GM21825 (cell line): ENCODE measurements around the gene BICDL2.
"Not testable (repeated sequence)": the region's sequence is repeated elsewhere in the genome, so short reads cannot be mapped to it uniquely, and the experiment has no call there.

Source experiments
- ATAC-seq: cut with Tn5 transposase; IDR thresholded peaks from one replicate; pipeline ENCODE4 v1.9.1; 2021; ENCODE audit warnings: mild to moderate bottlenecking, moderate library complexity; ENCODE audit not compliant: unreplicated experiment

Gene BICDL2, protein sequence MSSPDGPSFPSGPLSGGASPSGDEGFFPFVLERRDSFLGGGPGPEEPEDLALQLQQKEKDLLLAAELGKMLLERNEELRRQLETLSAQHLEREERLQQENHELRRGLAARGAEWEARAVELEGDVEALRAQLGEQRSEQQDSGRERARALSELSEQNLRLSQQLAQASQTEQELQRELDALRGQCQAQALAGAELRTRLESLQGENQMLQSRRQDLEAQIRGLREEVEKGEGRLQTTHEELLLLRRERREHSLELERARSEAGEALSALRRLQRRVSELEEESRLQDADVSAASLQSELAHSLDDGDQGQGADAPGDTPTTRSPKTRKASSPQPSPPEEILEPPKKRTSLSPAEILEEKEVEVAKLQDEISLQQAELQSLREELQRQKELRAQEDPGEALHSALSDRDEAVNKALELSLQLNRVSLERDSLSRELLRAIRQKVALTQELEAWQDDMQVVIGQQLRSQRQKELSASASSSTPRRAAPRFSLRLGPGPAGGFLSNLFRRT

DNA sequence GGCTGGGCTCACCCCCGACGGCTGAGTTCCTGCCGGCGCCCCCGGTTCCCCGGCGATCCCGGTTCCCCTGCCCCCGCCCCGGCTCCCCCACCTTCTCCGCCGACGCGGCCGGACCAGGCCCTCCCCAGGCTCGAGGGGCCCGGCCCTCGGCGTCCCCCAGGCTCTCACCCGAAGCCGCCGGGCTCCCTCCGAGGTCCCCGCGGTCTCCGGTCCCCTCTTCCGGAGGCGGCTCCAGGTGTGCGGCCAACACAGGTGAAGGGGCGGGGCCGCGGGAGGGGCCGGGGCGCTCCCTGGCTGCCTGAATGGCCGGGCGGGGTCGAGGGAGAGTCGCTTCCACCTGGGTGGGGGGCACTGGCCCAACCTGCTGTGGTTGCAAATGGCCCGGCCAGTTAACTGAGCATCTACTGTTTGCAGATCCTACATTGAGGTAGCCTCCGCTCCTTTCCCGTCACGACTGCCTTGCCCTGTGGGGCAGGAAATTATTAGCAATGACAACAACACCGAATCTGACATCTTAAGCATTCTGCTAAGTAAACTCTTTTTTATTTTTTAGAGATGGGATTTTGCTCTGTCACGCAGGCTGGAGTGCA is at the start of gene BICDL2:
Gene BICDL2 (minus strand): TSS at position 219 of the 590 bp plus-strand sequence. CDS start 1,448 bp downstream, outside the sequence.
- no peak for ATAC-seq

DNA sequence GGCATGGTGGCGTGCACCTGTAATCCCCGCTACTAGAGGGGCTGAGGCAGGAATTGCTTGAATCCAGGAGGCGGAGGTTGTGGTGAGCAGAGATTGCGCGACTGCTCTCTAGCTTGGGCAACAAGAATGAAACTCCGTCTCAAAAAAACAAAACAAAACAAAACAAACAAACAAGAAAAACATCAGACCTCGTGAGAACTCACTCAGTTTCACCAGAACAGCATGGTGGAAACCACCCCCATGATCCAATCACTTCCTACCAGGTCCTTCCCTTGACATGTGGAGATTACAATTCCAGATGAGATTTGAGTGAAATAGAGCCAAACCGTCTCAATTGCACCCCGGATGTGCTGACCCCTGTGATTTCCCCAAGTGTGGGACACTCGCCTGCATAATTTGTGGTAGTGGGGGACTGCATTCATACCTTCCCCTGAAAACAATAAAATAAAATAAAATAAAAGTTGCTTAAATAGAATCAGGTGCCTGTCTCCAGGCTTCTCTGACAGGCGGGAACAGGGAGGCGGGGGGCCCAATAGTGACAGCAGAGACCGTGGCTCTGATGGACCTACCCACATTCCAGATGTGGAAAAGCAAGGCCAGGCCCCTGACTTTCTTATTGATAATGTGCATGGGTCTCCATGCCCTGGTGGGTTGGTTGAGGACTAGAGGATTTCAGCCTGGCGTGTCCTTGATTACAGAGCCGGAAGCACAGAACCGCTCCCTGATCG is 49.3 kb upstream of the BICDL2 start:
- no peak for ATAC-seq

DNA sequence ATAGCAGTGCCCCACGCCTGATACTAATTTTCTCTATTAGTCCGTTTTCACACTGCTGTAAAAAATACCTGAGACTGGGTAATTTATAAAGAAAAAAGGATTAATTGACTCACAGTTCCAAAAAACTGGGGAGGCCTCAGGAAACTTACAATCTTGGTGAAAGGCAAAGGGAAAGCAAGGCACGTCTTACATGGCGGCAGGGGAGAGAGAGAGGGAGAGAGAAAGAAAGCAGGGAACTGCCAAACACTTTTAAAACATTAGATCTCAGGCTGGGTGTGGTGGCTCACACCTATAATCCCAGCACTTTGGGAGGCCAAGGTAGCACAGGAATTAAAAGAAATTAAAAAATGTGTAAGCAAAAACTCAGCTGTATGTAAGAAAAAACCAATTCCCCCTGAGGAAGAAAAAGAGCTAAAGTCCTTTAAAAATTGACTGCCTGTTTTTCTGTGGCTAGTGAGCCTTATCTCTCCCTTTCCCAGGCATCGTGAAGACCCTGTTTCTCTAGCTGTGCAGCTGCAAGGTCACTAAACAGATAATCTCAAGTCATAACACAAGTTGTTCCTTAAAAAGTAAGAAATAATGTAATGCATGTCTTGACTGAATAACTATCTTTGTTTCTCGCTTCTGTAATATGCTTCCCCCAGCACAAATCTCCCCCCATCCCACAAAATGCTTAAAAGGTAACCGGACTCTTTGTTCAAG is 48.4 kb upstream of the BICDL2 start:
- ATAC-seq: no peak

DNA sequence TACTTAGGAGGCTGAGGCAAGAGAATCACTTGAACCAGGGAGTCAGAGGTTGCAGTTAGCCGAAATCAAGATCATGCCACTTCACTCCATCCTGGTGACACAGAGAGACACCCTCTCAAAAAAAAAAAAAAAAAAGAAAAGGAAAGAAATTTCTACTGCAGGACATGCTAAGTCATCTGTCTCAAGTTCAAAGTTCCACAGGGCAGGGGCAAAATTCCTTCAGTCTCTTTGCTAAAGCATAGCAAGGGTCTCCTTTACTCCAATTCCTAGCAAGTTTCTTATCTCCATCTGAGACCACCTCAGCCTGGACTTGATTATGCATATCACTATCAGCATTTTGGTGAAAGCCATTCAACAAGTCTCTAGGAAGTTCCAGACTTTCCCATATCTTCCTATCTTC is 47.7 kb upstream of the BICDL2 start:
- ATAC-seq: no peak

DNA sequence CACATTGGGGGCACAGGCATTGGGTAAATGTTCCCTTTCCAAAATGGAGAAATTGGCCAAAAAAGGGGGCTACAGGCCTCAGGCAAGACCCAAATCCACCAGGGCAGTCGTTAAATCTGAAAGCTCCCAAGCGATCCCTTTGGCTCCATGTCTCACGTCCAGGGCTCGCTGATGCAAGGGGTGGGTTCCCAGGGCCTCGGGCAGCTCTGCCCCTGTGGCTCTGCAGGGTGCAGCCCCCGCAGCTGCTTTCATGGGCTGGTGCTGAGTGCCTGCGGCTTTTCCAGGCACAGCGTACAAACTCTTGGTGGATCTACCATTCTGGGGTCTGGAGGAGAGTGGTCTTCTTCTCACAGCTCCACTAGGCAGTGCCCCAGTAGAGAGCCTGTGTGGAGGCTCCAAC is 46.7 kb upstream of the BICDL2 start:
- not testable (repeated sequence) for ATAC-seq

DNA sequence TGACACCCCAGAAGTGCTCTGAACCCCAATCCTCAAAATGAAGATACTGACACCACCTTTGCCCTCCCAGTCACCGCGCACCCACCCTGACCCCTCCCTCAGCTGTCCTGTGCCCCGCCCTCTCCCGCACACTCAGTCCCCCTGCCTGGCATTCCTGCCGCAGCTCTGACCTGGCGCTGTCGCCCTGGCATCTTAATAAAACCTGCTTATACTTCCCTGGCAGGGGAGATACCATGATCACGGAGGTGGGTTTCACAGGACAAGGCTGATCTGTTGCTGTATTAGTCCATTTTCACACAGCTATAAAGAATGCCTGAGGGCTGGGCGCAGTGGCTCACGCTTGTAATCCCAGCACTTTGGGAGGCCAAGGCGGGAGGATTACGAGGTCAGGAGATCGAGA is 45.2 kb upstream of the BICDL2 start:
- not testable (repeated sequence) for ATAC-seq

DNA sequence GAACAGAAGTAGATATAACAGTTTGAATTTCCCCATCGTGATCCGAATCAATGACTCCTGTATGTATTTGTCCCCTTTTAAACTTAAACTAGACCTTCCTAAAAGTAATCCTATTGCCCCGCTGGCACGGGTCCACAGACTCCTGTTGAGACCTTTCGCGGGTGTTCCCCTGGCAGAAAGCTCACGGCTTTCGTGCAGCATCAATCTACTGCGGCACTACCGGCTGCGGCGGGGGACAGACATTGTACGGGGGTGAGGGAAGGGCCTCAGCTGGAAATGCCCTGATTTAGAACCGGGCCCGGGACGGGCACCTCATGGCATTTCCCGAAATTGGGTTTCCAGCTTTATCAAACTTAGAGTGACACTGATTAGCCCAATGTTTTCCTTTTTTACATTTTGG is 43.3 kb upstream of the BICDL2 start:
- no peak for ATAC-seq

DNA sequence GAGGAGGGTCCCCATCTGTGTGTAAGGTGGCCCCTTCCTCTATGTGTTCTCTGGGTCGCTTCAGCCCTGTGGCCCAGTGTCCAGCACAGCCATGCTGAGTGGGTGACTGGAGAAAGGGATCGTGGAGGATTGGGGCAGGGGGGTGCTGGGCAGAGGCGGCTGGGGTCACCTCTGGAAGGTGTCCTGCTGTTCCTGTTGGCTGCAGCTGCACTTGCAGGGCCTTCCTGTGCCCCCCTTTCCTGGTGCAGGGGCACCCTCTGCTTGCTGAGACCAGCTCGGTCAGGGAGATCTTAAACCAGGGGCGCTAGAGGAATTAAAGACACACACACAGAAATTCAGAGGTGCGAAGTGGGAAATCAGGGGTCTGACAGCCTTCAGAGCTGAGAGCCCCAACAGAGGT is 39.8 kb upstream of the BICDL2 start:
- ATAC-seq: no peak

DNA sequence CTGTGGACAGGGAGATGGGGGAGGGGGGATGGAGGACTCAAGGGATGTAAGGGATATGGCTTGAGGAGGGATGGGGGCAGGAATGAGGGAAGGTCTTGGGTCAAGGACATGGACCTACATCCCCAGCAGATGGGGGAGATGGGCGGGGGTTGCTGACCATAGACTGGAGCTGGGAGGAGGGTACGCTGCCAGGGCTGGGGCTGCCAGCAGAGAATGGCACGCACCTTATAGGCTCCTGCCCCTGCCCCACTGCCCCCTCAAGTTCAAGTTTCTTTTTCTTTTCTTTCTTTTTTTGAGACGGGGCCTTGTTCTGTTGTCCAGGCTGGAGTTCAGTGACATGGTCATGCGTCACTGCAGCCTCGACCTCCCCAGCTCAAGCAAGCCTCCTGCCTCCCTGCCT is 39.2 kb upstream of the BICDL2 start:
- not testable (repeated sequence) for ATAC-seq

DNA sequence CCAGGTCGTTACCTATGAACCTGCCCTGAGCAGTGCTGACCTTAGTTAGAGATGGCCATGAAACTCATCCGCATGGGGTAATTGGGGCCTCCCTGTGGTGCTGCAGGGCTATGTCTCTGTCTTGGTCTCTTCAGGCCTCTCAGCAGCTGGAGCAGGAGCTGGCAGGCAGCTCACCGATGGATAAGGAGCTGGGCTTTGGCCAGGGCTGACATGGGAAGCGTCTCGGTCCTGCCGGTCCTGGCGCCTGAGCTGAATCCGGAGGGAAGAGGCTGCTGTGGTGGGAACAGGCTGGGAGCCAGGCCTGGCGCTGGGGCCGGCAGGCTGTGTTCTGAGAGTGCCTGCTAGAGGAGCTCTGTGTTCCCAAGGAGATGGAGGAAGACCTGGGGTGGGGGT is 38.8 kb upstream of the BICDL2 start:
- no peak for ATAC-seq

DNA sequence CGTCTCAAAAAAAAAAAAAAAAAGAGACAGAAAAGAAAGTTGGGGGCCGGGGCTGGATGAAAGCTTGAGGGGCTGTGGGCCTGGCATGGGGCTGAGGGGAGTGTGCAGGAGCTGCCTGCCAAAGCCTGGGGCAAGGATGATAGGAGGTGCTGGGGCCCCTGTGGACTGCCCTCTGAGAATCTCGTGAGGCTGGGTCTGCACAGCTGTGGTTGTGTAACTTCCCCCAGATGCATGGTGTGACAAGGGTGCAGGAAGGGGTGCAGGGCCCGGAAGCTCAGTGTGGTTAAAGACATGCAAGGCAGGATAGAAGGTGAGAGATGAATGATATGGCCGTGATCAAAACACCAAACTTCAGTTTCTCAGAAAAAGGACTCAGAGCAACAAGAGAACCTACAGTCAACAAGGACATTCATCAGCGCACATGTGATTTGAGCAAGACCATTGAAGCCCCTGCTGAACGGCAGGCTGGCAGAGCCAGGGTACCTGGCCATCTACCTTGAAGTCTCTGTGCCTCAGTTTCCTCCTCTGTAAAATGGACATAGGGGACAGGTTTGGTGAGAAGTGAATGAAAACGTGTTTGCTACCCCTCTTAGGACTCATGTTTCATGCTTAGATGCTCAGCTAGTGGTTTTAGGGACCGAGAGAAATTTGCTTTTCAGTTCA is 38.2 kb upstream of the BICDL2 start:
- ATAC-seq: peak; percentile 76

DNA sequence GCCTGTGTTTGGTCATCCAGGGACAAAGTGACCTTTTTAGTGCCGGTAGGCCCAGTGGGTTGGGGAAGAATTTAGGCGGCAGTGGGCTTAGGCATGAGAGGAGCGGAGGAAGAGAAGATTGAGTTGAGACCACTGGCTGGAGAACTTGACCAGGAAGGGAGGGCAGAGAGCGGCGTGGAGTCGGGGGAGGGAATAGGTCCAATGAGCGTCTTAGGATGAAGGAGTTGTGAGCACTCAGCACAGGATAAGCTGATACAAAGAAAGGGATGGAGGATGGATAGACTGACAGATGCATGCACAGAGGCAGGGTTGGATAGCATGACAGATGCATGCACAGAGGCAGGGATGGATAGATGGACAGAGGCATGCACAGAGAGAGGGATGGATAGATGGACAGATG is 36.7 kb upstream of the BICDL2 start:
- no peak for ATAC-seq

DNA sequence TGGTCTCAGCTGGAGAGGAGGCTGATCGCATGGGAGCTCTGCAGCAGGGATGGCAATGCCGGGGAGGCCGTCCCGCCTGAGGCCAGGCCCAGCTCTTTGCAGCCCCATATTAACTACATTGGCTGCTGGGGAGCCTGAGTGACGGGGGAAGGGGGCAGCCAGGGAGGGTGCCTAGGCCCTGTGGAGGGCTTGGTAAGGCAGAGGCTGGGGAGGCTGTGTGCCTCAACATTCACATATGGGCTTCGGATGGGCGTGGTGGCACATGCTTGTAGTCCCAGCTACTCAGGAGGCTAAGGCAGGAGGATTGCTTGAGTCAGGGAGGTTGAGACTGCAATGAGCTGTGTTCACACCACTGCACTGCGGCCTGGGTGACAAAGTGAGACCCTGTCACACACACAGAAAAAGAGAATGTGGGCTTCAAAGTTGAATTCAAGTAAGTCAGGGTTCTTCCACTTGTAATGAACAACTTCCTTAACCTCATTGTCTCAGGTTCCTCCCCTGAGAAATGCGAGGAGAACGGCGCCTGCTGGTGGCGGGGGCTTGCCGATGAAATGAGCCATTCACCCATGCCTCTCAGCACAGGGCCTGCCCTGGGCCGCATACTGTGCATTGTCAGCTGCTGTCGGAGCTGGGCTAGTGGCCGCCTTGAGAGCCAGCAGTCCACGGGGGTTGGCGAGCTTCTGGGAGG is 36.0 kb upstream of the BICDL2 start:
- not testable (repeated sequence) for ATAC-seq

DNA sequence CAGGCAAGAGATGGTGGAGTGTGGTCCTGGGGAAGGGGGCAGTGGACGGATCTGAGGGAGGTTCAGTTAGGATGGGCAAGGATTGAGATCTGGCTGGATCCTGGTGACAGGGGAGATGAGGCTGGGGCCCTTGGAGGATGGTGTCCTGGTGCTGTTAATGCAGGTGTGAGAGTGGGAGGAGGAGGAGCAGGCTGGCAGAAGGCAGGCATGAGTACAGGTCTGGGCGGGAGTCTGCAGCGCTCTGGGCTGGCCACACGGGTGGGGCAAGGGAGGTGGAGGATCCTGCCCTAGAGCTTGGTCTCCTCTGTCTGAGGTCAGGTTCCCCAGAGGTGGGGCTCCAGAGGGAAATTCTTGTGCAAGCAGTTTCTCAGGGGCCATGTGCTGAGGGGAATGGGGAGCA is 35.4 kb upstream of the BICDL2 start:
- not testable (repeated sequence) for ATAC-seq

DNA sequence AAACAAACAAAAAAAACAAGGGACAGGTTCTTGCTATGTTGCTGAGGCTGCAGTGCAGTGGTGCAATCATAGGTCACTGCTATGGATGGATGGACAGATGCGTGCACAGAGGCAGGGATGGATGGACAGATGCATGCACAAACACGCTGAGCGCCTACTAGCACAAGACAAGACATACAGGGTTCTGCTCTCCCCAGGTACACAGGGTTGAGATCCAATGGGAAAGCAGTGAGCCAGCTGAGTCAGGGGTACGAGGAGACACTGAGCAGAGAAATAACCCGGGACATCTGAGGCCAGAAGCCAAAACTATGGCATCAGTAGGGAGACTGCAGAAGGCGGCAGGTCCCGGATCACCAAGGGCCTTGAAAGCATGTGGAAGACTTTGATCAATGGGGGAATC is 34.9 kb upstream of the BICDL2 start:
- no peak for ATAC-seq

DNA sequence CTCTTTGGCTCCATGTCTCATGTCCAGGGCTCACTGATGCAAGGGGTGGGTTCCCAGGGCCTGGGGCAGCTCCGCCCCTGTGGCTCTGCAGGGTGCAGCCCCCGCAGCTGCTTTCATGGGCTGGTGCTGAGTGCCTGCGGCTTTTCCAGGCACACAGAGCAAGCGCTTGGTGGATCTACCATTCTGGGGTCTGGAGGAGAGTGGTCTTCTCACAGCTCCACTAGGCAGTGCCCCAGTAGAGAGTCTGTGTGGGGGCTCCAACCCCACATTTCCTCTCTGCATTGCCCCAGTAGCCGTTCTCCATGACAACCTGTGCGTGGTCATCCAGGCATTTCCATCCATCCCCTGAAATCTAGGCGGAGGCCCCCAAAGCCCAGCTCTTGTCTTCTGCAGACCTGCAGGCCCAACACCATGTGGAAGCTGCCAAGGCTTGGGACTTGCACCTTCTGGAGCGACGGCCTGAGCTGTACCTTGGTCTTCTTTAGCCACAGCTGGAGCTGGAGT is 33.9 kb upstream of the BICDL2 start:
- no peak for ATAC-seq

DNA sequence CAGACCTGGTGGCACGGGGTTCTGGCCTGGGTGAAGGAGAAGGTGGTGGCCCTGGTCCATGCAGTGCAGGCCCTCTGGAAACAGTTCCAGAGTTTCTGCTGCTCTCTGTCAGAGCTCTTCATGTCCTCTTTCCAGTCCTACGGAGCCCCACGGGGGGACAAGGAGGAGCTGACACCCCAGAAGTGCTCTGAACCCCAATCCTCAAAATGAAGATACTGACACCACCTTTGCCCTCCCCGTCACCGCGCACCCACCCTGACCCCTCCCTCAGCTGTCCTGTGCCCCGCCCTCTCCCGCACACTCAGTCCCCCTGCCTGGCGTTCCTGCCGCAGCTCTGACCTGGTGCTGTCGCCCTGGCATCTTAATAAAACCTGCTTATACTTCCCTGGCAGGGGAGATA is 32.4 kb upstream of the BICDL2 start:
- ATAC-seq: not testable (repeated sequence)

DNA sequence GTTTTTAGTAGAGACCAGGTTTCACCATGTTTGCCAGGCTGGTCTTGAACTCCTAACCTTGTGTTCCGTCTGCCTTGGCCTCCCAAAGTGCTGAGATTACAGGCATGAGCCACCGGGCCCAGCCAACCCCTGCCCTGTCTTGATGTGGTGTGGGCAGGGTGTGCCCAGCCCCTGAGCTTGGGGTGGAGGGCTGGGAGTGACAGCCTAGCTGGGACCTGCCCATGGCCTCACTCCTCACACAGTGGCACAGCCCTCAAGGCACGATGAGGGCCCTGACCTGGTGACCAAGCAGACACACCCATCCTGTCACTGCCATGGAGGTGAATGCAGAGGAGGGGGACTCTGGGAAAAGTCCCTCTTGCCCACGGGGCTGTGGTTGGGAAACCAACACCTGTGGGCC is 31.7 kb upstream of the BICDL2 start:
- ATAC-seq: no peak

DNA sequence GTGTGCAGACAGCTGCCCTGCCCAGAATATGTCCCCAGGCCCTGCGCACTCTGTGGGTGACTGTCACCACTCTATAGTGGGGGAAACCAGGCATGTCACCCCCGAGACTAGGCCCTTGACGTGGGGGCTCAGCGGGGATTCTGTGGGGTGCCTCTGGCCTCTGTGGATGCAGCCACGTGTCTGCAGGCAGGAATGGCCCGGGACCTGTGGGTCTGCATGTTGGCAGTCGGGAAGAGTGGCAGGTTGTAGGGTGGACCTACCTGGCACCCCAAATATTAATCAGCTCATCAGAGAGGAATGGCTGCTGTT is 29.6 kb upstream of the BICDL2 start:
- no peak for ATAC-seq
